ENCODE data around the gene SSR4. TPM values are rescaled to one million over a fixed set of nuclear protein-coding genes. Genes with fewer than 3 reads are reported as not detected.

Gene SSR4
- total and polyA plus RNA-seq, 12 donors, result 94.1 to 551 (median 147) TPM

GRCh38 chrX:153818571-153819383 lies 24.3 kb downstream of the SSR4 start:
- WGBS, 2 donors, result 7 to 20% methylated on average over 20 to 60 of the region's 67 CpGs
- H3K27ac ChIP-seq, result peak overlapping the region in 5 of 10 donors; percentile 6 to 53 (median 34)
- ATAC-seq (peak; percentile 61 to 89 (median 78)), DNase-seq (peak in 1 of 2 donors; percentile 60)
- H3K4me1 ChIP-seq, result peaks cover 0 to 7% (median 0%) of the 10 kb centered on the region in 9 donors
- H3K4me3 ChIP-seq, result peak overlapping the region; percentile 32 to 57 (median 50)
- TF ChIP-seq CTCF (IDR thresholded peaks at IDR 0.05), result no peak
- H3K9me3 ChIP-seq, result no peaks in the 10 kb centered on the region
- peaks cover 0 to 76% (median 0%) of the 10 kb centered on the region in 7 donors for H3K27me3 ChIP-seq
- no peaks in the 10 kb centered on the region for H3K36me3 ChIP-seq
- intact Hi-C loops (cut with DNase I), result loop anchor here in 2 of 10 donors (5.0 to 10.0 kb wide), 2 partner anchors 106 to 1394 kb away; partner anchors contain the start of gene ARHGAP4 (in 1 of the 2)

GRCh38 chrX:153819384-153820040 lies 25.0 kb downstream of the SSR4 start:
- Histone ChIP-seq H3K36me3 (no peaks in the 10 kb centered on the region), H3K27me3 (peaks cover 0 to 80% (median 0%) of the 10 kb centered on the region in 7 donors), H3K9me3 (no peaks in the 10 kb centered on the region), H3K27ac (peak overlapping the region in 5 of 10 donors; percentile 6 to 53 (median 34)), H3K4me1 (peaks cover 0 to 7% (median 0%) of the 10 kb centered on the region in 9 donors), H3K4me3 (peak overlapping the region; percentile 32 to 57 (median 50))
- DNase-seq (no peak), ATAC-seq (peak in 2 of 8 donors; percentile 19 to 31)
- intact Hi-C loops (cut with DNase I), result loop anchor here in 2 of 10 donors (5.0 to 10.0 kb wide), 2 partner anchors 105 to 1393 kb away; partner anchors contain the start of gene ARHGAP4 (in 1 of the 2)
- no peak for TF ChIP-seq CTCF (IDR thresholded peaks at IDR 0.05)
- 30 to 42% methylated on average over 14 to 23 of the region's 23 CpGs for WGBS, 2 donors

- no peak overlapping the region for H3K4me3 ChIP-seq
- no peak for TF ChIP-seq CTCF (IDR thresholded peaks at IDR 0.05)
- H3K27ac ChIP-seq, result no peak overlapping the region
- H3K36me3 ChIP-seq, result no peaks in the 10 kb centered on the region
- peaks cover 0 to 7% (median 0%) of the 10 kb centered on the region in 9 donors for H3K4me1 ChIP-seq
- intact Hi-C loops (cut with DNase I), result no loop called here
- ATAC-seq, result no peak
- no peak for DNase-seq
- WGBS, 2 donors, result 88 to 94% methylated on average over 6 to 7 of the region's 7 CpGs
- no peaks in the 10 kb centered on the region for H3K9me3 ChIP-seq
- H3K27me3 ChIP-seq, result peaks cover 0 to 83% (median 0%) of the 10 kb centered on the region in 7 donors
Measured at GRCh38 chrX:153820601-153821000, 26.1 kb downstream of the SSR4 start.

- peaks cover 0 to 7% (median 0%) of the 10 kb centered on the region in 9 donors for H3K4me1 ChIP-seq
- no peak for TF ChIP-seq CTCF (IDR thresholded peaks at IDR 0.05)
- ATAC-seq (no peak), DNase-seq (no peak)
- no peak overlapping the region for H3K27ac ChIP-seq
- peaks cover 0 to 88% (median 0%) of the 10 kb centered on the region in 7 donors for H3K27me3 ChIP-seq
- WGBS, 2 donors, result 92 to 96% methylated on average over 9 of the region's 9 CpGs
- no peak overlapping the region for H3K4me3 ChIP-seq
- H3K36me3 ChIP-seq, result no peaks in the 10 kb centered on the region
- H3K9me3 ChIP-seq, result no peaks in the 10 kb centered on the region
- intact Hi-C loops (cut with DNase I), result no loop called here
Measured at GRCh38 chrX:153821066-153821465, 26.6 kb downstream of the SSR4 start.

Data from heart right ventricle (tissue), 16 donors.